Mesenchymal stem cell (in vitro differentiated cells and primary cell): Measurements from ENCODE around the gene TPST2.
"Not testable (repeated sequence)": the region's sequence is repeated elsewhere in the genome, so short reads cannot be mapped to it uniquely, and the experiment has no call there.

Experiments used
- DNase-seq: peaks from one replicate; pipeline ENCODE4 v3.0.0-alpha.2; 2013
- H2AFZ ChIP-seq: one replicate; pipeline ENCODE4 v1.6.1; 2013; ENCODE audit warnings: low read depth, mild to moderate bottlenecking, control low read depth, inconsistent platforms, low read length, moderate library complexity
- H2AK5ac ChIP-seq: 2 replicates; pipeline ENCODE4 v1.6.1; 2013; ENCODE audit warnings: low read length, moderate library complexity, mild to moderate bottlenecking, inconsistent platforms; ENCODE audit not compliant: severe bottlenecking
- H2BK120ac ChIP-seq: one replicate; pipeline ENCODE4 v1.6.1; 2013; ENCODE audit warnings: low read depth, mild to moderate bottlenecking, inconsistent platforms, low read length, moderate library complexity
- H2BK12ac ChIP-seq, 2 experiments: one replicate each; pipeline ENCODE4 v1.6.1; 2013; ENCODE audit warnings: inconsistent platforms in 2 of 2, low read length in 2 of 2, mild to moderate bottlenecking in 2 of 2, moderate library complexity in 2 of 2, control low read depth in 1 of 2
- H2BK15ac ChIP-seq: one replicate; pipeline ENCODE4 v1.6.1; 2013; ENCODE audit warnings: mild to moderate bottlenecking, low read depth, inconsistent platforms; ENCODE audit not compliant: poor library complexity, severe bottlenecking
- H2BK5ac ChIP-seq: 2 replicates; pipeline ENCODE4 v1.6.1; 2013; ENCODE audit warnings: low read depth, mild to moderate bottlenecking, low read length, control low read depth, inconsistent platforms; ENCODE audit not compliant: poor library complexity, severe bottlenecking
- H3K14ac ChIP-seq, 2 experiments: one replicate each; pipeline ENCODE4 v1.6.1; 2013; ENCODE audit warnings: inconsistent platforms in 2 of 2, low read length in 2 of 2, control low read depth in 1 of 2, mild to moderate bottlenecking in 1 of 2, moderate library complexity in 1 of 2
- H3K18ac ChIP-seq, 2 experiments: one replicate each; pipeline ENCODE4 v1.6.1; 2013; ENCODE audit warnings: inconsistent platforms in 2 of 2, low read length in 2 of 2, control low read depth in 1 of 2, low read depth in 1 of 2, mild to moderate bottlenecking in 1 of 2
- H3K23ac ChIP-seq, 2 experiments: one replicate each; pipeline ENCODE4 v1.6.1; 2013; ENCODE audit warnings: inconsistent platforms in 2 of 2, low read length in 2 of 2, mild to moderate bottlenecking in 2 of 2, moderate library complexity in 2 of 2, control low read depth in 1 of 2
- H3K27ac ChIP-seq: 2 replicates; pipeline ENCODE4 v1.5.1; 2013; ENCODE audit warnings: mild to moderate bottlenecking, moderate library complexity, low read length, control low read depth, inconsistent platforms; ENCODE audit not compliant: poor library complexity, severe bottlenecking
- H3K27me3 ChIP-seq, 2 experiments: 2 replicates each; pipeline versions ENCODE4 v1.6.1 to v1.7.0; 2013; ENCODE audit warnings: low read length in 2 of 2, mild to moderate bottlenecking in 2 of 2, moderate library complexity in 2 of 2, control low read depth in 1 of 2, inconsistent platforms in 1 of 2; ENCODE audit not compliant: control insufficient read depth in 1 of 2, insufficient read depth in 1 of 2
- H3K36me3 ChIP-seq, 2 experiments: 2 replicates each; pipeline versions ENCODE4 v1.6.1 to v1.7.0; 2013; ENCODE audit warnings: low read length in 2 of 2, control low read depth in 1 of 2, inconsistent platforms in 1 of 2, low read depth in 1 of 2, mild to moderate bottlenecking in 1 of 2; ENCODE audit not compliant: insufficient read depth in 2 of 2, control insufficient read depth in 1 of 2
- H3K4ac ChIP-seq, 2 experiments: one replicate each; pipeline ENCODE4 v1.6.1; 2013; ENCODE audit warnings: inconsistent platforms in 2 of 2, low read length in 2 of 2, mild to moderate bottlenecking in 2 of 2, moderate library complexity in 2 of 2, control low read depth in 1 of 2, low read depth in 1 of 2
- H3K4me1 ChIP-seq: 2 replicates; pipeline ENCODE4 v1.6.1; 2013; ENCODE audit warnings: low read depth, low read length, control low read depth; ENCODE audit not compliant: control insufficient read depth, insufficient read depth
- H3K4me2 ChIP-seq: 2 replicates; pipeline ENCODE4 v1.6.1; 2013; ENCODE audit warnings: low read length, mild to moderate bottlenecking, inconsistent platforms; ENCODE audit not compliant: poor library complexity, severe bottlenecking
- H3K4me3 ChIP-seq, 2 experiments: 2 replicates each; pipeline versions ENCODE4 v1.5.1 to v1.7.0; 2013; ENCODE audit warnings: low read length in 2 of 2, mild to moderate bottlenecking in 2 of 2, control low read depth in 1 of 2, low read depth in 1 of 2; ENCODE audit not compliant: insufficient read depth in 1 of 2
- H3K79me1 ChIP-seq: replicated peaks from 2 replicates; pipeline ENCODE4 v1.6.1; 2013; ENCODE audit warnings: mild to moderate bottlenecking, control low read depth, low read length, inconsistent platforms; ENCODE audit not compliant: poor library complexity, severe bottlenecking
- H3K9ac ChIP-seq: 2 replicates; pipeline ENCODE4 v1.7.0; 2013; ENCODE audit warnings: mild to moderate bottlenecking, low read length, moderate library complexity
- H3K9me3 ChIP-seq: 2 replicates; pipeline ENCODE4 v1.7.0; 2013; ENCODE audit warnings: mild to moderate bottlenecking, low read length; ENCODE audit not compliant: control insufficient read depth
- H4K8ac ChIP-seq: one replicate; pipeline ENCODE4 v1.6.1; 2013; ENCODE audit warnings: inconsistent platforms, mild to moderate bottlenecking, low read length, moderate library complexity
- H4K91ac ChIP-seq: one replicate; pipeline ENCODE4 v1.6.1; 2013; ENCODE audit warnings: mild to moderate bottlenecking, low read length, inconsistent platforms
- WGBS: methylation state at CpG from one replicate; pipeline ENCODE4 v1.1.7; 2013; ENCODE audit warnings: mixed read lengths; 5-methylcytosine and 5-hydroxymethylcytosine counted together

TPST2 gene

GRCh38 chr22:26529345-26529744, 60.6 kb downstream of the TPST2 start:
- no peak overlapping the region for H2BK12ac ChIP-seq

GRCh38 chr22:26528518-26528917, 61.4 kb downstream of the TPST2 start:
- not testable (repeated sequence) for H3K4me3 ChIP-seq, H2BK120ac ChIP-seq, H2BK5ac ChIP-seq, H3K18ac ChIP-seq, H2BK12ac ChIP-seq, H2AFZ ChIP-seq, H3K4ac ChIP-seq, H4K8ac ChIP-seq, H2BK15ac ChIP-seq, H3K14ac ChIP-seq, H3K27ac ChIP-seq, H3K23ac ChIP-seq, H4K91ac ChIP-seq, H3K4me2 ChIP-seq, H3K4me1 ChIP-seq, H3K27me3 ChIP-seq, H3K9me3 ChIP-seq, H3K79me1 ChIP-seq, H2AK5ac ChIP-seq, DNase-seq, H3K9ac ChIP-seq
- peaks cover 22 to 39% of the 10 kb centered on the region in 2 experiments for H3K36me3 ChIP-seq
- WGBS, result 99% methylated on average over 8 of the region's 9 CpGs

More at GRCh38 chr22:26529345-26529744, 60.6 kb downstream of the TPST2 start:
- Histone ChIP-seq H3K4ac (no peak overlapping the region), H3K23ac (no peak overlapping the region), H2BK120ac (no peak overlapping the region), H3K4me1 (no peaks in the 10 kb centered on the region), H3K9me3 (no peaks in the 10 kb centered on the region), H2AFZ (no peak overlapping the region), H3K14ac (no peak overlapping the region), H3K4me3 (no peak overlapping the region), H3K4me2 (no peak overlapping the region), H2AK5ac (no peak overlapping the region), H2BK15ac (no peak overlapping the region), H3K27me3 (no peaks in the 10 kb centered on the region), H3K9ac (no peak overlapping the region), H3K18ac (no peak overlapping the region), H3K36me3 (peaks cover 22 to 39% of the 10 kb centered on the region in 2 experiments), H3K27ac (no peak overlapping the region), H4K8ac (no peak overlapping the region), H2BK5ac (no peak overlapping the region), H4K91ac (no peak overlapping the region), H3K79me1 (no peaks in the 10 kb centered on the region)
- no peak for DNase-seq
- WGBS, result 100% methylated on average over 2 of the region's 2 CpGs

GRCh38 chr22:26527574-26528465, 62.1 kb downstream of the TPST2 start:
- no peak overlapping the region for H3K9ac ChIP-seq
- H2BK5ac ChIP-seq, result no peak overlapping the region
- H3K4me3 ChIP-seq, result no peak overlapping the region
- no peak overlapping the region for H3K23ac ChIP-seq
- no peak overlapping the region for H2BK15ac ChIP-seq
- DNase-seq, result no peak
- H3K9me3 ChIP-seq, result no peaks in the 10 kb centered on the region
- no peaks in the 10 kb centered on the region for H3K27me3 ChIP-seq
- H3K14ac ChIP-seq, result no peak overlapping the region
- H2AK5ac ChIP-seq, result no peak overlapping the region
- no peak overlapping the region for H3K4ac ChIP-seq
- 79% methylated on average over 15 of the region's 15 CpGs for WGBS
- no peak overlapping the region for H3K27ac ChIP-seq
- H2AFZ ChIP-seq, result no peak overlapping the region
- H4K91ac ChIP-seq, result no peak overlapping the region
- H2BK120ac ChIP-seq, result no peak overlapping the region
- H3K4me1 ChIP-seq, result no peaks in the 10 kb centered on the region
- H3K18ac ChIP-seq, result no peak overlapping the region
- no peak overlapping the region for H3K4me2 ChIP-seq
- H3K36me3 ChIP-seq, result peaks cover 22 to 39% of the 10 kb centered on the region in 2 experiments
- no peaks in the 10 kb centered on the region for H3K79me1 ChIP-seq
- no peak overlapping the region for H2BK12ac ChIP-seq
- H4K8ac ChIP-seq, result no peak overlapping the region

- Histone ChIP-seq H3K14ac (no peak overlapping the region), H3K9ac (no peak overlapping the region), H3K18ac (no peak overlapping the region), H2BK120ac (no peak overlapping the region), H3K9me3 (no peaks in the 10 kb centered on the region), H4K91ac (no peak overlapping the region), H3K23ac (no peak overlapping the region), H3K36me3 (peaks cover 21 to 39% of the 10 kb centered on the region in 2 experiments), H3K4me2 (no peak overlapping the region), H3K4me1 (no peaks in the 10 kb centered on the region), H2AK5ac (no peak overlapping the region), H3K4ac (no peak overlapping the region), H2BK15ac (no peak overlapping the region), H3K4me3 (no peak overlapping the region), H2AFZ (no peak overlapping the region), H3K27ac (no peak overlapping the region), H3K79me1 (no peaks in the 10 kb centered on the region), H2BK5ac (no peak overlapping the region), H4K8ac (no peak overlapping the region), H2BK12ac (no peak overlapping the region), H3K27me3 (no peaks in the 10 kb centered on the region)
- no peak for DNase-seq
- no CpG with 5 or more reads among the region's 3 CpGs for WGBS
Observed at GRCh38 chr22:26527167-26527566, 62.8 kb downstream of the TPST2 start.
